Vagina (tissue), 2 donors: ENCODE measurements around the gene HOXC12.

Source experiments
- CTCF ChIP-seq, 3 experiments: fragments of 450-650 bp in 2 of 3; fragments of 200-600 bp in 1 of 3; sonication (generic) in 1 of 3; IDR thresholded peaks; one replicate each; pipeline ENCODE4 v1.5.1; 2017 to 2019; ENCODE audit warnings: antibody characterized with exemption in 3 of 3, mild to moderate bottlenecking in 2 of 3, moderate library complexity in 2 of 3
- POLR2A ChIP-seq, 2 donors: fragments of 450-650 bp; IDR thresholded peaks; one replicate each; pipeline ENCODE4 v1.6.1; 2017; ENCODE audit warnings: antibody characterized with exemption in 2 of 2, mild to moderate bottlenecking in 2 of 2, moderate library complexity in 2 of 2
- POLR2AphosphoS5 ChIP-seq, 2 donors: sonication (generic); formaldehyde crosslinking; IDR thresholded peaks; one replicate each; pipeline ENCODE4 v1.9.0; 2017; ENCODE audit warnings: antibody characterized with exemption in 2 of 2, mild to moderate bottlenecking in 2 of 2, low read depth in 1 of 2; ENCODE audit not compliant: insufficient read depth in 1 of 2

- no peak for TF ChIP-seq POLR2AphosphoS5 (IDR thresholded peaks at IDR 0.05; ENCODE audit: insufficient read depth in 1 of 2, low read depth in 1 of 2)
- no peak for TF ChIP-seq POLR2A (IDR thresholded peaks at IDR 0.05)
- no peak for TF ChIP-seq CTCF (IDR thresholded peaks at IDR 0.05)
Measured at GRCh38 chr12:53949631-53950436, 4.9 kb upstream of the HOXC12 start.
